ENCODE measurements around the gene GNL3.

GNL3 gene

GRCh38 chr3:52682016-52682415, 3.8 kb upstream of the GNL3 start:
- DNase-seq (ENCODE audit: extremely low spot score): no peak
- CTCF ChIA-PET: no interaction called here
- POLR2A ChIA-PET: no interaction called here
- TF ChIP-seq FOXA1 (IDR thresholded peaks at IDR 0.05) (no peak), SUZ12 (IDR thresholded peaks at IDR 0.05) (no peak), ARNT (IDR thresholded peaks at IDR 0.05) (no peak), ZNF384 (IDR thresholded peaks at IDR 0.05) (no peak), BHLHE40 (IDR thresholded peaks at IDR 0.05; ENCODE audit: borderline replicate concordance) (no peak), HDGF (IDR thresholded peaks at IDR 0.05; ENCODE audit: borderline replicate concordance) (no peak), L3MBTL2 (conservative IDR thresholded peaks at IDR 0.05) (no peak), ELF4 (IDR thresholded peaks at IDR 0.05) (no peak), SP1 (IDR thresholded peaks at IDR 0.05) (no peak), FOXK2 (IDR thresholded peaks at IDR 0.05) (no peak)

GRCh38 chr3:52683611-52684010, 2.2 kb upstream of the GNL3 start:
- DNase-seq (ENCODE audit: extremely low spot score): no peak
- no peak for TF ChIP-seq SP1 (IDR thresholded peaks at IDR 0.05)
- no peak for TF ChIP-seq ARNT (IDR thresholded peaks at IDR 0.05)
- no peak for TF ChIP-seq FOXM1 (IDR thresholded peaks at IDR 0.05; ENCODE audit: borderline replicate concordance)
- TF ChIP-seq CTBP1 (IDR thresholded peaks at IDR 0.05; ENCODE audit: borderline replicate concordance): no peak
- no peak for TF ChIP-seq LEF1 (IDR thresholded peaks at IDR 0.05; ENCODE audit: borderline replicate concordance)
- no peak for TF ChIP-seq NFRKB (IDR thresholded peaks at IDR 0.05)
- no peak for TF ChIP-seq SUZ12 (IDR thresholded peaks at IDR 0.05)
- TF ChIP-seq L3MBTL2 (conservative IDR thresholded peaks at IDR 0.05): no peak
- ChIA-PET CTCF (no interaction called here), POLR2A (no interaction called here)

- no peak for TF ChIP-seq FOXA1 (IDR thresholded peaks at IDR 0.05)
- TF ChIP-seq ZNF384 (IDR thresholded peaks at IDR 0.05): no peak
- DNase-seq (ENCODE audit: extremely low spot score): no peak
- ChIA-PET POLR2A (interaction anchor here (0.7 to 1.3 kb wide), 2 partner anchors 10 to 21 kb away, joined by 3 read pairs; partner anchors contain the start of genes GLT8D1 and SPCS1), CTCF (no interaction called here)
Measured at GRCh38 chr3:52684184-52684583, 1.6 kb upstream of the GNL3 start.

- CTCF ChIA-PET: no interaction called here
- POLR2A ChIA-PET: interaction anchor here (1.0 to 1.3 kb wide), 2 partner anchors 9 to 18 kb away, joined by 3 to 5 read pairs; no protein-coding TSS in a partner anchor
Measured at GRCh38 chr3:52685285-52685708, 535 bp upstream of the GNL3 start.

GRCh38 chr3:52688266-52688665, 2.4 kb downstream of the GNL3 start:
- TF ChIP-seq TARDBP (IDR thresholded peaks at IDR 0.05) (no peak), ARNT (IDR thresholded peaks at IDR 0.05) (no peak), FOXA1 (IDR thresholded peaks at IDR 0.05) (no peak), NFRKB (IDR thresholded peaks at IDR 0.05) (no peak), FOXK2 (IDR thresholded peaks at IDR 0.05) (no peak), SUZ12 (IDR thresholded peaks at IDR 0.05) (no peak), BHLHE40 (IDR thresholded peaks at IDR 0.05; ENCODE audit: borderline replicate concordance) (no peak), LEF1 (IDR thresholded peaks at IDR 0.05; ENCODE audit: borderline replicate concordance) (no peak), L3MBTL2 (conservative IDR thresholded peaks at IDR 0.05) (no peak), ZNF384 (IDR thresholded peaks at IDR 0.05) (no peak), ELF4 (IDR thresholded peaks at IDR 0.05) (no peak), CTBP1 (IDR thresholded peaks at IDR 0.05; ENCODE audit: borderline replicate concordance) (no peak), HDGF (IDR thresholded peaks at IDR 0.05; ENCODE audit: borderline replicate concordance) (no peak), FOXM1 (IDR thresholded peaks at IDR 0.05; ENCODE audit: borderline replicate concordance) (no peak), SP1 (IDR thresholded peaks at IDR 0.05) (no peak), PKNOX1 (IDR thresholded peaks at IDR 0.05) (no peak)
- ChIA-PET CTCF (no interaction called here), POLR2A (no interaction called here)
- no peak for DNase-seq (ENCODE audit: extremely low spot score)

More at GRCh38 chr3:52685285-52685708, 535 bp upstream of the GNL3 start:
- TF ChIP-seq L3MBTL2 (conservative IDR thresholded peaks at IDR 0.05) (peak; percentile 57), FOXA1 (IDR thresholded peaks at IDR 0.05) (no peak), ARNT (IDR thresholded peaks at IDR 0.05) (no peak), ELF4 (IDR thresholded peaks at IDR 0.05) (no peak), LEF1 (IDR thresholded peaks at IDR 0.05; ENCODE audit: borderline replicate concordance) (no peak), BHLHE40 (IDR thresholded peaks at IDR 0.05; ENCODE audit: borderline replicate concordance) (no peak), ZNF384 (IDR thresholded peaks at IDR 0.05) (no peak), HDGF (IDR thresholded peaks at IDR 0.05; ENCODE audit: borderline replicate concordance) (no peak), FOXM1 (IDR thresholded peaks at IDR 0.05; ENCODE audit: borderline replicate concordance) (0 out of 2 replicates have a peak, but pooled peaks have one; percentile 48), SP1 (IDR thresholded peaks at IDR 0.05) (no peak), CTBP1 (IDR thresholded peaks at IDR 0.05; ENCODE audit: borderline replicate concordance) (no peak)
- peak; percentile 87 for DNase-seq (ENCODE audit: extremely low spot score)

GRCh38 chr3:52689151-52689550, 3.3 kb downstream of the GNL3 start:
- CTCF ChIA-PET: no interaction called here
- TF ChIP-seq L3MBTL2 (conservative IDR thresholded peaks at IDR 0.05): no peak
- no peak for TF ChIP-seq FOXA1 (IDR thresholded peaks at IDR 0.05)
- no peak for TF ChIP-seq CTBP1 (IDR thresholded peaks at IDR 0.05; ENCODE audit: borderline replicate concordance)
- no peak for TF ChIP-seq ARNT (IDR thresholded peaks at IDR 0.05)
- no peak for TF ChIP-seq PKNOX1 (IDR thresholded peaks at IDR 0.05)
- TF ChIP-seq FOXM1 (IDR thresholded peaks at IDR 0.05; ENCODE audit: borderline replicate concordance): no peak
- no peak for TF ChIP-seq NFRKB (IDR thresholded peaks at IDR 0.05)
- TF ChIP-seq LEF1 (IDR thresholded peaks at IDR 0.05; ENCODE audit: borderline replicate concordance): no peak
- TF ChIP-seq BHLHE40 (IDR thresholded peaks at IDR 0.05; ENCODE audit: borderline replicate concordance): no peak
- no peak for TF ChIP-seq FOXK2 (IDR thresholded peaks at IDR 0.05)
- no peak for TF ChIP-seq HDGF (IDR thresholded peaks at IDR 0.05; ENCODE audit: borderline replicate concordance)
- no peak for TF ChIP-seq ZNF384 (IDR thresholded peaks at IDR 0.05)
- no peak for TF ChIP-seq SUZ12 (IDR thresholded peaks at IDR 0.05)
- no peak for TF ChIP-seq ELF4 (IDR thresholded peaks at IDR 0.05)
- TF ChIP-seq TARDBP (IDR thresholded peaks at IDR 0.05): no peak
- no peak for TF ChIP-seq SP1 (IDR thresholded peaks at IDR 0.05)
- POLR2A ChIA-PET: no interaction called here
- no peak for DNase-seq (ENCODE audit: extremely low spot score)

GRCh38 chr3:52690560-52690959, 4.7 kb downstream of the GNL3 start:
- TF ChIP-seq FOXK2 (IDR thresholded peaks at IDR 0.05) (no peak), NFRKB (IDR thresholded peaks at IDR 0.05) (no peak), TARDBP (IDR thresholded peaks at IDR 0.05) (no peak), SP1 (IDR thresholded peaks at IDR 0.05) (no peak), PKNOX1 (IDR thresholded peaks at IDR 0.05) (no peak), ELF4 (IDR thresholded peaks at IDR 0.05) (no peak), BHLHE40 (IDR thresholded peaks at IDR 0.05; ENCODE audit: borderline replicate concordance) (no peak), L3MBTL2 (conservative IDR thresholded peaks at IDR 0.05) (no peak), FOXM1 (IDR thresholded peaks at IDR 0.05; ENCODE audit: borderline replicate concordance) (no peak), SUZ12 (IDR thresholded peaks at IDR 0.05) (no peak), LEF1 (IDR thresholded peaks at IDR 0.05; ENCODE audit: borderline replicate concordance) (no peak)
- CTCF ChIA-PET: interaction anchor here (0.7 kb wide), 1 partner anchor 302 kb away, joined by 4 read pairs; no protein-coding TSS in a partner anchor

More at GRCh38 chr3:52690560-52690959, 4.7 kb downstream of the GNL3 start:
- DNase-seq (ENCODE audit: extremely low spot score): no peak
- POLR2A ChIA-PET: interaction anchor here (0.7 to 1.0 kb wide), 3 partner anchors 9 to 81 kb away, joined by 3 read pairs; partner anchors contain the start of gene NEK4

Data from HEK293T (cell line).